ENCODE measurements around the gene PSG2.
"Not testable (repeated sequence)": the region's sequence is repeated elsewhere in the genome, so short reads cannot be mapped to it uniquely, and the experiment has no call there.

PSG2 gene

GRCh38 chr19:43077881-43078280, 4.6 kb downstream of the PSG2 start:
- not testable (repeated sequence) for DNase-seq

DNA sequence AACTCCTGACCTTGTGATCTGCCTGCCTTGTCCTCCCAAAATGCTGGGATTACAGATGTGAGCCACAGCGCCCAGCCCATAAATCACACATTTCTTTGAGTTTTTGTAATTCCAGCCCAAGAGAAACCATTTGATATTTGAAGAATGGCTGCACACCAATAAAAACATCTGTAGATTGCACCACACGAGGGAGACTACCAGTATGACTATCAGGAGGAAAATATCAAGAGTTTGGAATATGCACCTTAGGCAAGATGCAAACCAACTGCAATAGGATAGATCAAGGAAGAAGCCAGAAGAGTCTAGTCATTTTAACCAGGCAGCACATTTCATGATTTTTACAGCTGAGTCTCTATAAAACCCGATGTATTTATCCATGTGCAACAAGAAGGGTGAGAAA, 20.1 kb downstream of the PSG2 start:
- DNase-seq, result not testable (repeated sequence)

GRCh38 chr19:43061326-43061725, 21.2 kb downstream of the PSG2 start:
- not testable (repeated sequence) for DNase-seq

- not testable (repeated sequence) for DNase-seq
Observed at GRCh38 chr19:43060254-43060653, 22.2 kb downstream of the PSG2 start.

DNA sequence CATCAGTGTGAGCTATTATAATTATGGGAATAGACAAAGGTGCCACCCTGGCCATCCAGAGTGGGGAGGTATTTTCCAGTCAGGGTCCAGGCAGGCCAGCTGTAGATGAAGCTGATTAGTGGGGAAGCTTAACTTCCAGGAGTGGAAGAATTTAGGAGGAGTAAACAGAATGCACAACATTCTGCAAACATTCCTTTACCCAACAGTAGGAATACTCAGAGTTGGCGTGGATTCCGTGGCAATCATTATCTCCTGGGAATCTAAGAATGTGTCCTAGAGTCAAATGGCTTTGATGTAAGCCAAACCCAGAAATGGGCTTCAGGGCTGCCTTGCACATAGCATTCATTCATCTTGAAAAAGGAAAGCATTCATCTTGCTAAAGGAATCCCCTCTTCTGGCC, 23.0 kb downstream of the PSG2 start:
- DNase-seq, result not testable (repeated sequence)

GRCh38 chr19:43058440-43058839, 24.1 kb downstream of the PSG2 start:
- DNase-seq, result not testable (repeated sequence)

GRCh38 chr19:43047966-43048365, 34.5 kb downstream of the PSG2 start:
- not testable (repeated sequence) for DNase-seq

DNA sequence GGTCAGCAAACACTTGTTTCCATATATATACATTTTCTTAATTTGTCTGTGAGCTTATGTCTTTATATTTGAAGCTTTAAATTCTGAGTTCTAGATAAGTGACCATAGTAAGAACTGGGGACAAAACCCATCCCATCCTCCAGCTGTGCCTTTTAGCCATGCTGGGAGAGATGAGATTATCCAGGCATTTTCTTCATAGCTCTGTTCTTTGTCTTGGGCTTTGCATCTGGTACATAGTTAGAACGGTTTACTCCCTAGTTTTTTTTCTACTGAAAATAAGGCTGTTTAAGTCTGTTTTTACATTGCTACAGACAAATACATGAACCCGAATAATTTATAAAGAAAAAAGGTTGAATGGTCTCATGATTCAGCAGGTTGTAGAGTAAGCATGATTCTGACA, 35.9 kb downstream of the PSG2 start:
- DNase-seq, result not testable (repeated sequence)

GRCh38 chr19:43043492-43044180, 38.9 kb downstream of the PSG2 start:
- not testable (repeated sequence) for DNase-seq

GRCh38 chr19:43031645-43032044, 50.9 kb downstream of the PSG2 start:
- not testable (repeated sequence) for DNase-seq

DNA sequence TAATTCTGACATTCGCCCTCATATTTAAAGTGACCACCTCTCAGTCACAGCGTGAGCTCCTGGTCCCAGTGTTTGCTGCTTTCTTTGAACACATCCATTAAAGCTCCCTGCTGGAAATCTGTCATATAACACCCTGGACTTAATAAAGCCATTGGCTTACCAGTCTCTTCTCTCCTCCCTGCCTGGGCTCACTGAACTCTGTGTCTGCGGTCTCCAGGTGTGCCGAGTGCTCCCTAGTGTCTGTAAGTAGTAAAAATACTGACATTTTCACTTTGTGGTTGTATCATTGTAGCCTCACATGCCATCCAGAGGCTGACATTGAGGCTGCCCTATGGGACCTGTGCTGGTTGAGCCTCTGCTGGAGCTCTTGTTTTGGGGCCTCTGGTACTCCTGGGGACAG, 53.6 kb downstream of the PSG2 start:
- DNase-seq, result no peak

- DNase-seq, result not testable (repeated sequence)
Observed at GRCh38 chr19:43027985-43028384, 54.5 kb downstream of the PSG2 start.

DNA sequence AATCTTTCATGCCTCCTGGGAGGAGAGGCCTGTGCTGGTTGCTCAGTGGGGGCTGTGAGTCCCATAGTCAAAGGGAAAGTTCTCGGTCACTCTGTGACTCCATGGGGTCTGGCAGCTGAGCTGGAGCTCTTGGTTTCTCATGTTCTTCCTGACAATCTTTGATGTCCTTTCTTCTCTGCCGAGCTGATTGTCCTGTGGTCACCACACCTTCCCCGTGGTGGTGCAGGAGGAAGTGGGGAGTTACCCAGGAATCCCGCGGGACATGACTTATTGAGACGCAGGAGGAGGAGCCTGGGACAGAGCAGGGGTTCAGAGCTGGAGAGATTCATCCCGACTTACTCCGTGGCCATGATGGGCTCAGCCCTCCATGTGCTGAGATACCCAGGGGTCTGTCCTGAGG, 55.4 kb downstream of the PSG2 start:
- not testable (repeated sequence) for DNase-seq

GRCh38 chr19:43026369-43026768, 56.1 kb downstream of the PSG2 start, which contains the start of gene PSG11:
Gene PSG11, minus strand, starts transcription at chr19:43026469. Its CDS starts 97 bp downstream, at chr19:43026372.
- not testable (repeated sequence) for DNase-seq

DNA sequence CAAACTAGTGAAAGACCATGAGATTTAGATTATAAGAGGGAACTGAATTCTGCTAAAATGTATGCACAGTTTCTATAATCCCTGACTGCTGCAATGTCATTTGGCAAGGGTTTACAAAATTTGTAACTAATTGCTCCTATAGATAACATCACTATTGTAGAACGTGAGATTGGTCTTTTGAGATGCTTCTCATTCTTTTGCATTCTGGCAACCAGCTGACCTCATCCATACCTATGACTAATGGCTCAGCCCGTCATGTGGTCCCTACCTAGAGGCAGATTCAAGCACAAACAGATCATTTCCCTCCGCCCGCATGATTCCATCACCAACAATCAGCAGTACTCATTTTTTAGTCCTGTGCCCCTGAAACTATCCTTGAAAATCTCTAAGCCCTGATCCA, 60.4 kb downstream of the PSG2 start:
- DNase-seq, result not testable (repeated sequence)

DNA sequence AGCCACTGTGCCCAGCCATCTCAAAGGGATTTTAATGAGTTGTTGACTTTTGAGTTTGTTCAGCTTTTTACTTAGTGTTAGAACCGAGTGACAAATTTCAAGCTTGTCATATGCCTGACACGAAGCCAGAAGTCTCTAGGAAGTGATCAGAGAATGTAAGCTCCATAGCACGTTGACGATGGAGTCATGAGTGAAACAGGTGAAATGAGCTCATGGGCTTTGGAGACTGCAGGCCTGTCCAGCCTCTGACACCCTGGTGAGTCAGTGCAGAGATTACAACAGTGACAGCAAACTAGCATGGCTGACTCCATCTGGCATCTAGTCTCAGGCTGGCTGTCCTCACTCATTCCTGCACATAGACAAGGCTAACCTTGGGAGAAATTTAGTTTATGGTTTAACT, 60.9 kb downstream of the PSG2 start:
- DNase-seq, result not testable (repeated sequence)

DNA sequence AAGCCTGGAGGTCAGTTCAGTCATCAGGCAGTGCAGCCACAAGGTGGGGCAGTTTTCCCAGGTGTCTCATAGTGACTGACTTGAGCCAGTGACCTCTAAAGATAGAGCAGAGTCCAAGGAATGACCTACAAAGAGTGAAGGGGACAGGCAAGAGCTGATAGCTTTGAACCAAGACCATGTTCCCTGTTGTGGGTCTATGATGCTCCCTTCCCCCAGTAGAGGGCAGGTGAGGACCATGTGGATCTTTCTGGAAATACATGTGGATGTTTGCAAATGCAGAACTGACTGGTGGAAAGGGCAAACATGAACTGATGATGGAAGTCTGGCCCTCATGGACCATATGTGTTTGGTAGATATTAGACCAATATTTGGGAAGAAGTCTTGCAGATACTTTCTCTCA, 62.9 kb downstream of the PSG2 start:
- not testable (repeated sequence) for DNase-seq
